Stimulated activated CD4-positive, alpha-beta T cell treated with anti-CD3 and anti-CD28 coated beads, Interleukin-2, amount 100 ng/mL, for 4 hours (primary cell): Measurements from ENCODE around the gene SOX2.

Source experiments
- DNase-seq: peaks from one replicate; pipeline ENCODE4 v3.0.0-alpha.2; 2020; ENCODE audit warnings: low read depth

The SOX2 gene

DNA sequence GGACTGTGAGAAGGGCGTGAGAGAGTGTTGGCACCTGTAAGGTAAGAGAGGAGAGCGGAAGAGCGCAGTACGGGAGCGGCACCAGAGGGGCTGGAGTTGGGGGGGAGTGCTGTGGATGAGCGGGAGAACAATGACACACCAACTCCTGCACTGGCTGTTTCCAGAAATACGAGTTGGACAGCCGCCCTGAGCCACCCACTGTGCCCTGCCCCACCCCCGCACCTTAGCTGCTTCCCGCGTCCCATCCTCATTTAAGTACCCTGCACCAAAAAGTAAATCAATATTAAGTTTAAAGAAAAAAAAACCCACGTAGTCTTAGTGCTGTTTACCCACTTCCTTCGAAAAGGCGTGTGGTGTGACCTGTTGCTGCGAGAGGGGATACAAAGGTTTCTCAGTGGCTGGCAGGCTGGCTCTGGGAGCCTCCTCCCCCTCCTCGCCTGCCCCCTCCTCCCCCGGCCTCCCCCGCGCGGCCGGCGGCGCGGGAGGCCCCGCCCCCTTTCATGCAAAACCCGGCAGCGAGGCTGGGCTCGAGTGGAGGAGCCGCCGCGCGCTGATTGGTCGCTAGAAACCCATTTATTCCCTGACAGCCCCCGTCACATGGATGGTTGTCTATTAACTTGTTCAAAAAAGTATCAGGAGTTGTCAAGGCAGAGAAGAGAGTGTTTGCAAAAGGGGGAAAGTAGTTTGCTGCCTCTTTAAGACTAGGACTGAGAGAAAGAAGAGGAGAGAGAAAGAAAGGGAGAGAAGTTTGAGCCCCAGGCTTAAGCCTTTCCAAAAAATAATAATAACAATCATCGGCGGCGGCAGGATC, at the start of gene SOX2:
TSS of gene SOX2 (plus strand) at position 601 of the 811 bp plus-strand sequence. CDS start 436 bp downstream, outside the sequence.
- peak; percentile 13 for DNase-seq

- DNase-seq = no peak
Measured at GRCh38 chr3:181683563-181683962, 28.2 kb upstream of the SOX2 start.

GRCh38 chr3:181687190-181687589, 24.5 kb upstream of the SOX2 start:
- no peak for DNase-seq

- no peak for DNase-seq
Measured at GRCh38 chr3:181687731-181688130, 24.0 kb upstream of the SOX2 start.

DNA sequence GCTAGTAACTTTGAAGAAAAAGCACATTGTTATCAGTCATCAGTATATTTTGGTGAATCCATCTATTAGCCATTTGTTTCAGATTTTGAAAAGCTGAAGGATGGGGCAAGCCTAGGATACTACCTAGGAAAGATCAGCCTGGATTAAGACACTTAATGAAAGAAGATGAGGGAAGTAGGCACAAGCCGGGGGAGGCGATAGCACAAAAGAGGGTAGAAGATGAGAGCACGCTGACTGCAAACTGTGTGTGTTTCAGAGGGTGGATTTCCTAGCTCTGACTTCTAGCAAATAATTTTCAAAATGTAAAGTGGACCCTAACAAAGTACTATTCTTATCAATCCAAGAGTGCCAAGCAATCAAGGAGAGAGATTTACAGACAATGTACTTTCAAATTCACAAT, 22.2 kb upstream of the SOX2 start:
- DNase-seq = no peak

- DNase-seq = no peak
Measured at GRCh38 chr3:181690769-181691168, 21.0 kb upstream of the SOX2 start.

GRCh38 chr3:181691901-181692300, 19.8 kb upstream of the SOX2 start:
- DNase-seq = no peak

DNA sequence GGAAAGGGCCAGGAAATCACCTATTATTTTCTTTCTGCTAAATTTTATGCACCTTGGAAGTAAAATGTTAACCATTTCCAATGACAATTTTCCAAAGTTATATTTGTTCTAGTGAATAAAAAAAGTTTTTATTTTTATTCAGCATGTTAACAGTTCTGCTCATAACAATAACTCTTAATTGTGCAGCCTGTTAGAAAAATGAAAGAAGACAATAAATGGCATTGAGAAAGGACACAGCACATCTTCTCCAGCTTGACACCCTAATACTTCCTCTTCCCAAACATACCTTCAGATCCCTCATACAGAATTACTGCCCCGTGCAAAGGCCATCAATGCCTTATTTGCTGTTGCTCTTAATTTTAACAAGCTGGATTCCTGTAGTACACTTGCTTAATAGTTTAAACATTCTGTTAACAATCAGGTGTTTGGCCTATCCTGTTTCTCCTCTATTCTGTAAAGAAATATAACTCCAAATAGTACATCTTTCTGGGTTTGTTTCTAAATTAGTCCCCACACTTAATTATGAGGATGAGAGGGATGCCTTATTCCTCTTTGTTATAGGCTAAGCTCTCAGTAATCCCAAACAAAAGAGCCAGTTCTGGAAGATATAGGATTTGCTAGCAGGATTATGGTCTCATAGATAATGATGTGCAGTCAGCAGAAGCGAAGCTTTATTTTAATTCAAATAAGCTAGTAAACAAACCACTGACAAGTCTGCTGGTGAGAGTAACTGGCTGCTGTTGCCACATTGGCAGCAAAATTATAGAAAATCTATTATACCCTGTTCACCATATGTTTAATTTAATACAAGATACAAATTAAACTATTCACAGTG, 19.2 kb upstream of the SOX2 start:
- DNase-seq = no peak

DNA sequence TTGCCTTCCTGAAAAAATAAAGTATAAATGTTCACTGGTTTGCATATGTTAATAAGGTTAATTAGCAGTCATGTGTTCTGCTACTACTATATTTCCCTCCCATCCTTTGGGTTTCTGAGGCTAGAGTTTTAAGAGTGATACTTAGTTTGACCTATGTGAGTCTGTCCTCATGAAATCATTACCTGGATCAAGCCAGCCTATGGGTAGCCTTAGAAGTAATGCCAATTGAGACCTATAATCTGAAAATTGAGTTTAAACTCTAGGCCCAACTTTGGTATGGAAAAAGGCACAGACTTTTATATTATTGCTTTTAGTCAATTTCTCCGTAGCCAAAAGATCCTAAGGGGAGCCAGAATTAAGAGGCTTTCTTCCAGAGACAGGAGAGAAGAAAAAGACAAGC, 18.4 kb upstream of the SOX2 start:
- DNase-seq = no peak

- DNase-seq = no peak
Measured at GRCh38 chr3:181694805-181695660, 16.7 kb upstream of the SOX2 start.

DNA sequence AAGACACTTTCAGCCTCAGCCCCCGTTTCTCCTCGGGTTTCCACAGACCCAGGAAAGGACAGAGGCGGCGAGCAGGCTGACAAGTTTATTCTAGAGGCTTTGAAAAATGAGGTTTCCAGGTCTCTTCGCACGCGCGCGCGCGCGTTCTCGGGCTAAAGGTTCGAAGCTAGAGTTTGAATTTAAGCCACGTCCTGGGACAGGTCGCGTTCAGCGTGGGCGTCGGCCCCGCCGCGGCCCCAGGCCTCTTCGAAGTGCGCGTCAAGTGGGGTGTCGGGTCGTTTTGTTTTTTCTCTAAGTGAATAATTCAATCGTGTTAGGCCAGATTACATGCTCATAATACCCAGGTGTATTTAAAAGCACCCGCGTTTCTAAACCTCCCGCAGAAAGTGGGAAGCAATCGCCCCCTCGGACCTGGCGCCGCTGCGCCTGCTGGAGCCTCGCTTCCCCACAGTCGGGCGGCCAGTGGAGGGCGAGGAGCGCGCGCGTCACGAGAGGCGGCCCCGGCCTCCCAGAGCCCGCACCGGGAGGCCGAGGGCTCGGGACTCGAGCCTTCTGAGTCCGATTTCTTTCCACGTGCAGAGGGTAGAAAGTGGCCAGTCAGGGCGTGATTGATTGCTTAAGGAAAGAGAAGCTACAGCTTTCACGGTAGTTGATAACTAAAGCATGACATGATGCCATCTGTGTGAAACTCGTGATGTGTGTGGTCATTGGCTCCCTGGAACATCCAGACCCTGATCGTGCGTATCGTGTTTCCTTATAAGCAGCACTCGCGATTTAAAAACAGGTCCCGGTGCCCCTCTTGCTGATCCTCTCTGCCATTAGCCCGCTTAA, 15.8 kb upstream of the SOX2 start:
- DNase-seq = no peak

DNA sequence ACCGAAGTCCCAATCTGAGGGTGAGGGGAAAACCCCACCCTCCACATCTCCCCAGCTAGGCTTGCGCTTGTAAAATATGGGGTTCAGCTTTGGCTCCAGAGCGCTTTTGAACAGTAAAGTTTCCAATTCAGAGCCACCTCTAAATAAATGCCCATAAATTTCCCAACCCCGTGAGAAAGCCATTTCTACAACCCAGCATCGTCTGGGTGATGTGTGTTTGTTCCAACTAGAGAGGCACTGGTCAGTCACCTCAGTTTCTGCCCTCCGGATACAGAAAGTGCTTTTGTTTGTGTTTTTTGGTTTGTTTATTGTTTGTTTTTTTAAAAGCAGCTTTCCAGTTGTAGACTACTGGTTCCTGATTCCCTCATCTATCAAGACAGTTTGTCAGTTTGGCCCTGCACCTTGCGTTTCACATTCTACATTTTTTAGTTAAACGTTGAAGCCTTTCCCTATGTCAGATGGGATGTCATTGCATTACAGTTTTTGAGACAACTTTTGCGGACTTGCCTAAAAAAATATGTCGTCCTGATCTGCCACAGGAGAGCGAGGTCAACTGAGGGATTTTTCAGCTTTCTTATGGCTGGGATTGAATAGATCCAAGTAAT, 15.0 kb upstream of the SOX2 start:
- DNase-seq = no peak

DNA sequence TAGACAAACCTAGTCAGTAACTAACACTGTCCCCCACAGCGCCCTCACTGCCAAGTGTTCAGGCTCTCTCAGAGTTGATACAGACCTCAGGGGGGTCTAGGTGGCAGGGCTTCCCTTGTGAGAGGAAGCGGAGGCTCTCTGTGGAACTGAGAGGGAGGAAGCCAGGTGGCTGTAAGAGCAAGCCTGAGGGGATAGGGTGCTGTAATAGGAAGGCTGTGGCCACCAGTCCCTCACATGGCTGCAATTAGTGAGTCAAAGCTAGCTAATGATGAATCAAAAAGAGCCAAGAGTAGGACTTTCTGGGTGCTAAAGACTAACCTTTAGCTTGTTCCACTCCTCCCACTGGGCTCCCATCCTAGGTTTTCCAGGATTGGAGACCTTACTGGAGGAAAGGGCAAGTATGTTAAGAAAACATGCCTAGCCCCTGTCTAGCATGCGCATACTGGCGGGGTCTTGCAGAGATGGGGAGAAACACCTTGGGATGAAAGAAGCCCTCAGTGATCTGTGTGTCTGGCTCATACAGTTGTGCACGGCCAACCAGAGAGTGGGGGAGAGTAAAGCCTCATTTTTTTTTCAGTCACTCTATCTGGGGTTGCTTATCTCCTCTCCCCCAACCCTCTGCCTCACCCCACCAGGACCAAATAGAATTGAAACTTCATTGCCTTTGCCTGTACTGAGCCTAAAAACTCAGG, 13.3 kb upstream of the SOX2 start:
- no peak for DNase-seq

DNA sequence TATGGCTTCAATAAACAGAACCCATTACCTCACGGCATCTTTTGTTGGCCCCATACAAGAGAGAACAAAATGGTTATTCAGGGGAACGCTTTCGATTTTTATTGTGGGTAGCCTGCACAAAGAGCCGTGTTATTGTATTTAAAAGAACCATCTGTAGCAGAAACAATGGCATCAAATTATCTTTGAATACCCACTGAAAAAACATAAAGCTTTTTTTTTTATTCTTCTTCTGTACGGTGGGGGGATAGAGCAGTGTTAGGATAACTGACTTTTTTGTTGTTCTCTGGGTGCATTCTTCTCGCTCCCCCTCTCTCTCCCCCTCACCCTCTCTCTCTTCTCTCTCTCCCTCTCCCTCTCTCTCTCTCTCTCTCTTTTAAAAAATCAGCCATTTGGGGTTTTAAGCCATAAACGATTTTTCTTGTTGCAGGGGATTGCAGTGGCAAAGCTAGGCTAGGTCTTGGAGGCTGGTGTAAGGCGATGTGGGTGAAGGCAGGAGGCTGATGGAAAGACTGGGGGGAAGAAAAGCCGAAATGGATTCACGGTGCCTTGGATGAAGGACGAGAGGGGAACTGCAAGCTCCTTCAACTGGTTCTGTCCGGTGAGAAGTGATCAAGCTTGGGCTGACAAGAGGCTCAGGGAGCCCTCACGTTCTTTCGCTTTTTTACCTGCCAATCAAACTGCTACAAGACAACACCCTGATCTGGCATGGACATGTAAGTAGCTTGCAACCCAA, 12.4 kb upstream of the SOX2 start:
- DNase-seq = no peak

DNA sequence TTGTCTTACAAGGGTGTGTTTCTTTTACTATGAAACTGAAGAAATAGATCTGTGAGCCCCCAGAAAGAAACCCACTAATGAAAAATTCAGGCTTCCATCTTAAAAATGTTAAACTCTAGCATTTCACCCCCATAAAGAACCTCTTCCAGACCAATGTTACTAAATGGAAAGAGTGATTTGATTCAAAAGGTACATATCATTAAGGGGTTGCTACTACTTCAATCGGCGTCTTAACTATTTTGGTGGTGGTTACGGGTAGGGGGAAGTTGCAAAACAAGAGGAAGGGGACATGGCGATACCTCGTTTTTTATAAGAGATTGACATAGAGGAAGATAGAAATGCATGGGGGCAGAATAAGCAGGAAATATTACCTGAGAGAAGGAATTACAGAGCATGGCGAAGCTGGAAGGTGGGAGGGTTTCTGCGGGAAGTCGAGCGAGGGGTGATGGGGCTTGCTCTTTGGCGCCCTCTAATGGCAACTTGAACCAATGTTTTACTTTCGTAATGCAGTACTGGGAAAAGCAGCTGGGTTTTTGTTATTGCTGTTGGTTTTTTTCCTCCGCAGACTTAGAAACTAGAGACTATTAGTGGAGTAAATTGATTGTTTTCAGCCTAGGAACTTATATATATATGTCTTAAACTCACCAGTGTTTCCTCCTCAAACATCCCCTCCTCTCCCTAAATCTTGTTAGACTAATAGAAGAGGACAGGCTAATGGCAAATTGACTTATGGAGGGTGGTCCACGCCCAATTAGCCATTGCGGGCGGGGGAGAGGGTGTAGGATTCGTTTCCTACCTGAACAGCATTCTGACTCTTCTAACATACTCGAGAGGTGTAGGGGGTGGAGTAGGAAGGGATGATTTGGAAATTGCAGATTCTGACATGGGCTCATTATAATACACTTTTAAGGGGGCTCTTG, 11.3 kb upstream of the SOX2 start:
- peak; percentile 17 for DNase-seq

- DNase-seq = no peak
Measured at GRCh38 chr3:181701096-181701495, 10.6 kb upstream of the SOX2 start.

- no peak for DNase-seq
Measured at GRCh38 chr3:181703601-181704420, 7.9 kb upstream of the SOX2 start.
